NK-92 (cell line): ENCODE measurements around the gene IRF4.

Experiments used
- DNase-seq: peaks from one replicate; lab custom pipeline; 2025; ENCODE audit not compliant: unreplicated experiment; lab: John Stamatoyannopoulos, UW

Gene IRF4

DNA sequence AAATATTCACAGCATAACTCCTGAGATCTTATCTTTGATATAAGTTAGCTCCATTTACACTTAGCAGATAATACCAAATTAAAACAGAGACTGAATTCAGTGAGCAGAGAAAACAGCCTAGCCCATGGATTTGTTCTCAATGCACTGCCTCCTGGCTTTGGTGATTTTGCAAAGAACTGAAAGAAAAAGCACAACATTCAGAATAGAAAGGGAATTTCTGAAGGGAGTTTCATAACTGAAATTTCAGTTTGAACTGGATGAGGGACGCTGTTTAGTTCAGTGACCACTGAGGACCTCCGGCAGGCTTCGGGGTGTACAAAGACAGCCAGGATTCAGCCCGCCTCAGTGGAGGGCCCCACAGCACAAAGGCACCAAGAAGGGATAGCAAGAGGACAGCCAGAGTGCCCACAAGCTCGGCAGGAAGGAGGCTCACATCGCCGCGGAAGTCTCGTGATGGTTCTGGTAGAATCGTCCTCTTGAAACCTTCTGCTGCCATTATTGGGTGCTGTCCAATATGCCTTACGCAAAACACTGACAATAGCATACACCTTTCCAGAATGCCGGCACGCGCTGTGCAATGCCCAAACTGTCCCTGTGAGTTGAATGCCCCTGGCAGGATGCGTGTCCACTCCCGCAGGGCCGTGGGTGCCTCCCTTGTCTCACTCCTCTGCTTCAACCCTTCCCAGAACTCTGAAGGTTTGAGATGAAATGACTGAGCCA lies 9.7 kb upstream of the IRF4 start:
- DNase-seq = no peak

DNA sequence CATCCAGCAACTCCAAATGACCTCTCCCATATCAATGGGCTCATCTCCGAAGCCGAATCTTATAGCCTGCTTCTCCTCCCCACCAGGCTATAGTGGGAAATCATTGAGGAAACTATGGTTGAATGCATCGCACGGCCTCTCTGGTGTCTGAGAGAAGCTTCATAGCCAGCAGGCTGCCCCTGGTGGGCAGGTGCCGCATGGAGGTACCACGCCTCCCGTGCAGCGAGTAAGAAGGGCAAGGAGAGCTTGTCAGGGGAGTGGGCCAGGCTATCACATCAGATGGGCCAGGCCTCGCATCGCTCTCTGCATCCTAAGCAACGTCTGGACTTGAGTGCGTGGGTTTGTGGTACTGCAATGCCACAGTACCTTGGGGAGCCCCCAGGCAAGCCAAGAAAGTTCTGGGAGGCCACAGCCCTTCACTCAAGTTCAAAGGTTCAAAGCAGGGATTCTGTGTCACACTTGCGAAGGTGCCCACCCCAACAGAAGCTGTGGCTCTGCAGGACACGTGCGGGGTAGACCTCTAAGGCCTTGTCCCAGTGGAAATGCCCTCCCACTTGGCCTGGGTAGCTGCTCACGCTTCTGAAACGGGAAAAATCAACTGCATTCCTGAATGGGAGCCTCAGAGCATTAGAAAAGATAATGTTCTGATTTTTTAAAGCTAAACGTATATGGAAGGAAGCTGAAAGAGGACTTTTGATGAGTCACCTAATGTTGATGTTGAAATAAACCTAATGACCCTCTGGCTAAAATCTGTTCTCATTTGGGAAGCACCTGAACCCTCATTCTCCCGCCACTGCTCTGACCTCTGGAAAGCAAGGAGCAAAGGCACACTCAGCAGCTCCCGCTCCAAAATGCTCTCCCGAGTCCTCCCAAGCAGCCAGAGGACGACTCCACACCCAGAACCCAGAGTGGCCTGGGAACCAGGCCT lies 8.4 kb upstream of the IRF4 start:
- no peak for DNase-seq

DNA sequence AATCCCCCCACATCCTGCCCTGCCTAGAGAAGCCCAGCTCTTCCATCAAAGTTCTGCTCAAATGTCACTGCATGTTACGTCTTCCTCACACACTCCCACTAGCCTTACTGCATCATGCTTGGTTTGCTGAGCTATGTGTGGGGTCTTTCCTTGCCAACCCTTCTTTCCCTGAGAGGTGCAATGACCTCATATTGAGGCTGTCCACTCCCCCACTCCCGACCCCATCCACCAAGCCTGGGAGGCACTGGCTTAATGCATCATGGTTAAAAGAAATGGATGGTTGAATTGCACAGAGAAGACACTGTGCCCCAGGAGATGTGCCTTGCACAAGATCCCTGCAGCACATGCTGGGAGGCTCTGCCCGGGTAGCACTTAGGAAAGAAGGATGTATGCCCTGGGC lies 7.7 kb upstream of the IRF4 start:
- DNase-seq = no peak

DNA sequence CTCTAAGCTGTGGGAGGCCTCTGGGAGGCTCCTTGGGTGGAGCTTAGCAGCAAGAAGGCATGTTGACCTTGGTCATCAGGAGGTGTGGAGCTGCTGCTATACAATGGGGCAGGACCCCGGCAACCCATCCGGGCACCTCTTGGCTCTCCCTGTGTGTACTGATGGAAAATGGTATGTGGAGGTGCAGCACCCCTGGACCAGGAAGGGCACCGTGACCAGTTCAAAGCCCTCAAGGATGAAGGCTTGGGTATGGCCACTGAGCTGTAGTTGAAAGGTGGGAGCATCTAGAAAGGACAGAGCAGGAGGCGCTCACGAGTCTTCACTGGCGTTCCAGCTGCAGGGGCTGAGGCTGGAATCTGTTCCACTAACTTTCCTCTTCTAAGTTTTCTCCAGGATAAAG lies 6.7 kb upstream of the IRF4 start:
- DNase-seq = no peak

DNA sequence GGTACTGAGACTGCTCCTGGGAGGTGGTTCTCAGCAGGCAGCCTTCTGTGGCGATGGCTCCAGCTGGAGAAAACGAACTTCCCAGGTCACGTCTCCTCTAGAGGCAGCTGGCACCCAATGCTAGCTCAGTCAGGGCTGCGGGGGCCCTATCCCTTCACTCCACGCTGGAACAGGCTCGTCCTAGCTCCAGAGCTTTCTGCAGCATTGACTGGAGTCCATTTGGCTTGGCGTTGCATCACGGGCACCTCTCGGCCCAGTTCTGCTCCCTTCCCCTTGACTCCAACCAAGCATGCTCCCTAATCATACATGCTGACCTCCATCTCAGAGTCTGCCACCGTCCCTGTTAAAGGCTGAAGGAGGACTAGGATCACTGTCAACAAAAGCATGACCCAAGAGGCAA lies 5.9 kb upstream of the IRF4 start:
- no peak for DNase-seq

DNA sequence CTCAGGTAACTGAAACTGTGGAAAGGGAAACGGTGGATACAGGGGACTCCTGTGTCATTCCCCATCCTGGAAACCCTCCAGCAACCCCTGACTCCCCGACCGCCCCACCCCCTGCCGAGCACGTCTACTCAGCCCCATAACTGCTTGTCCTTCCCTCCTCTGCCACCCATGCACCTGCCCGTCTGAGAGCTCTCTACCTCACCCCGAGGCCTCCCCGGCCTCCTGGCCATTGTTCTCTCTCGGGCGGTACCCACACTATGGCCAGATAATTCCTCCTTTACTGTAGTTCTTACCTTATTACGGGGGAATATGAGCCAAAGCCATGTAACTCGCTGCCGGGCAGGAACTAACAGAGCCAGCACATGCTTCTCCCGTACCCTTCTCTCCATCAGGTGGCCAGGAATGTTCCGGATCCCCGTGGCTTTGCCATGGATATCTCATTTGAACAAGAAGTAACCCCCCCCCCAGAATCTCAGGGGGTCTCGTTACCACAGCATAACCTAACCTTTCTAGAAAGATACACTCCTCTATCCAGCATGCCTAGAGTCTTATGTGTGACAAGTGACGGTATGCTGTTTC lies 4.8 kb upstream of the IRF4 start:
- DNase-seq = no peak

DNA sequence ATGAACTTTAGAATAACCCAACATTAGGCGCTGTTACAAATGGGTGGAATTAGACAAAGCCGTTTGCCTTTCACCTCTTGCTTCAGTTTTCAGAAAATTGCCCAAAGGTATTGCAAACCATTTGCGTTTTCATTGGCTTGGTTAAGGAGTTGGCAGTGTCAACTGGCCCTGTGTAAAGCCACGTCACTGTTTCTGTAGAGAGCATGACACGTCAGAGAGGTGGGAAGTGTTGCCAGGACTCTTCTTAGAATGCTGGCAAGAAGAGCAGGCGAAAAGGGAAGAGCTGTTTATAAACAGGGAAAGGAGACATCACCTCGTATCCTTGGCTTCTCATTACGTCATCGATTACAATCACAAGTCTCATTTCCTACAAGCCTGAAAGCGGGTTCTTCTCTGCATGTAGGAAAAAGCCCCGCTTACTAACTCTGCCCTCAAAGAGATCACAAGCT lies 4.2 kb upstream of the IRF4 start:
- no peak for DNase-seq

DNA sequence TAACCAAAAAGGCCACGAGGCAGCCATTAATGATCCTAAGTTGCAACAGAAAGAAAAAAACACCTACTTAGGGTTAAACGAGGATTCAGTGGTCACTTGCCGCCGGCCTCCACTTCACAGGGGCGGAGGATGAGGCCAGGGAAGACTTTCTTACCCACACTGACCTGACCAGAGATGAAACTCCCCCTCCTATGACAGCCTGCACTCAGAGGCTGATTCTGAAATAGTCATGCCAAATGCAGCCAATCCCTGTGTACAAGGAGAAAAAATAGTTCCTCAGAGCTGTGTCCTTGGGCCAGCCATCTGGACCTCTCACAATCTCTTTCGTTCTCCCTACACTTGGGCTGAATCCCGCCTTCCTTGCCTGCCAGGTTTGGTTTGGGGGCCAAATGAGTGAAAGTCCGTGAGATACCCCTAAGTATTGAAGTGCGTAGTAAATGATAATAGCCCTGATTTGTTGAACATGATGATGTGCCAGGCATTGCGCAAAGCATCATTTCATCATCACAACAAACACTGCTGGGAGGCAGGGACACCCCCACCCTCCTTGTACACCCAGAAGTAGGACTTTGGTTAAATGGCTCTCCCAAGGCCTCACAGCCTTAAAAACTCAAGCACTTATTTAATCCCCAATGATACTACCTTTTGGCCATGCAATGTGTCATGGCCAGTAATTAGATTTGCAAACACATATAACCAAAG lies 3.2 kb upstream of the IRF4 start:
- DNase-seq = no peak

DNA sequence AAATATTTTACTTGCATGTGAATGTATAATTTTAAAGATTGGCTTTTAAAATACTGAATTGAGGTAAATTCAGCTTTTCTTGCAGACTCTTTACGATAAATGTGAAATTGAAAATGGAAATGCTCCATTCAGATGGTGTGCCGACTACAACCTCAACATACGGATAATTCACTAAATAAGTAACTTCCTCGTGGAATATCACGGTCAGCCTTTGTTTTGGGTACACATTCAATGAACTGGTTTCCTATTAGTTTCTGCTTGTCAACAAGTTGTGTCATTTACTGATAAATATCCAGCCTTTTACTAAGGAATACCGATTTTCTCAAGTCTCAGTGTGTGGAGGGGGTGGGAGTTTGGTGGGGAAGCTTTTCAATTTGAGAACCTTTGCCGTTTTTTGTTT lies 2.4 kb upstream of the IRF4 start:
- DNase-seq = no peak

DNA sequence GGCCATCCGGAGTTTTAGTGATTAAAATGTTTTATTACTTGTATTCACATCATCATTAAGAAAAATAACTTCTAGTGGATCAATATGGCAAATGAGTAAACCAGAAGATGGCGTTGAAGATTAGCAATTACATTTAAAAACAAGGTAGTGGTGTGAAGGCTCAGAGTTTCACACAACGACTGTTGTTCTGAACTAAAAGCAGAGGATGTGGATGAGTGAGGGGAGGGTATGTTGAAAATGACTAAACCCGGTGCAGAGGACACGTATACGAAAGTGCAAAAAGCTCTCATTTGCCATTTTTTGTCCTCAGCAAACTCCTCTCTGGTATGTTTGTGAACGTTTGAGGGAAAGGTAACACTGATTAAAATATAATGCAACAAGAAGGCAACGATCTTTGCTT lies 1.9 kb upstream of the IRF4 start:
- DNase-seq = no peak

DNA sequence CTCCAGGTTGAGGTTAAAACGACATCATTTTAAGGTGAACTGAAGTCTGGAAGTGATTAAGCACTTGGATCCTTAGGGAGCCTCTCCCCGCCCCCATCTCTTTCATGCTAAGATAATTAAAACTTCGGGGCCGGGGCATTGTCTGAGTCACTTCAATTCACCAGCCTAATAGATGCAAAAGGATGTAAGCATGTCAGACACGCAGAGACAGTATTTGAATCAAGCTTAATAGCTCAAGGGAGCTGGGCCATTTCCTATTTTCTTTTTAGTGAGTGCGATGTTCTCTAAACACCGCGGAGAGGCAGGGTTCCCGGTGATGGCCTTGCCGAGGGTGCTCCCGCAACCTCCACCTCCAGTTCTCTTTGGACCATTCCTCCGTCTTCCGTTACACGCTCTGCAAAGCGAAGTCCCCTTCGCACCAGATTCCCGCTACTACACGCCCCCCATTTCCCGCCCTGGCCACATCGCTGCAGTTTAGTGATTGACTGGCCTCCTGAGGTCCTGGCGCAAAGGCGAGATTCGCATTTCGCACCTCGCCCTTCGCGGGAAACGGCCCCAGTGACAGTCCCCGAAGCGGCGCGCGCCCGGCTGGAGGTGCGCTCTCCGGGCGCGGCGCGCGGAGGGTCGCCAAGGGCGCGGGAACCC lies 516 bp upstream of the IRF4 start:
- no peak for DNase-seq

DNA sequence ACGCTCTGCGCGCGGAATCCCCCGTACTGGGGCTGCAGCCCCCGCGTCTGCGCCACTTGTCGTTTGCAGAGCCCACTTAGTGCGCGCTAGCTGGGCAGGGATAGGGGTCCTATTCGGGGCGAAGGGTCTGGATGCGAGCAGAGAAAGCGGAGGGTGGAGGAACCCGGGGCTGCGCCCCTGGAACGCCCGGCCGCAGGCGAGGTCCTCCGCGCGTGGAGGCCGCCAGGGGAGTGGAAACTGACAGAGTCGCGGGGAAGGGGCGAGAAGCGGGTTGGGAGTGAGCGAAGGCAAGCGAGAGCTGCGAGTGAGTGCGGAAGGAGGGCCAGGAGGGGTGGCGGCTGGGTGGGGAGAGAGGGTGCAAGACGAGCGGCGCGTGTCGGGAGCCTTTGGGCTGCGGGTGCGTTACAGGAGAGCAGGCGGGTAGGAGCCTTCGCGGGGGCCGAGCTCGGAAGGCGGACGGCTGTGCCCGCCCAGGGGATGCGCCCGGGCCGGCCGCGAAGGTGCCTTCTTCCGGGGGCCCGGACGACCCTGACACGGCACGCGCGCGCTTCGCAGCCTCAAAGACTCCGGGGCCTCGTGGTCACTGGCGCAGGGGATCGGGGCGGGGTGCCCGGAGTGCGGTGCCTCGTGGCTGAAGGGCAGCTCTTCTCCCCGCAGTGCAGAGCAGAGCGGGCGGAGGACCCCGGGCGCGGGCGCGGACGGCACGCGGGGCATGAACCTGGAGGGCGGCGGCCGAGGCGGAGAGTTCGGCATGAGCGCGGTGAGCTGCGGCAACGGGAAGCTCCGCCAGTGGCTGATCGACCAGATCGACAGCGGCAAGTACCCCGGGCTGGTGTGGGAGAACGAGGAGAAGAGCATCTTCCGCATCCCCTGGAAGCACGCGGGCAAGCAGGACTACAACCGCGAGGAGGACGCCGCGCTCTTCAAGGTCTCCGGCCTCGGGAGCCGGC lies 1.2 kb downstream of the IRF4 start:
- no peak for DNase-seq

DNA sequence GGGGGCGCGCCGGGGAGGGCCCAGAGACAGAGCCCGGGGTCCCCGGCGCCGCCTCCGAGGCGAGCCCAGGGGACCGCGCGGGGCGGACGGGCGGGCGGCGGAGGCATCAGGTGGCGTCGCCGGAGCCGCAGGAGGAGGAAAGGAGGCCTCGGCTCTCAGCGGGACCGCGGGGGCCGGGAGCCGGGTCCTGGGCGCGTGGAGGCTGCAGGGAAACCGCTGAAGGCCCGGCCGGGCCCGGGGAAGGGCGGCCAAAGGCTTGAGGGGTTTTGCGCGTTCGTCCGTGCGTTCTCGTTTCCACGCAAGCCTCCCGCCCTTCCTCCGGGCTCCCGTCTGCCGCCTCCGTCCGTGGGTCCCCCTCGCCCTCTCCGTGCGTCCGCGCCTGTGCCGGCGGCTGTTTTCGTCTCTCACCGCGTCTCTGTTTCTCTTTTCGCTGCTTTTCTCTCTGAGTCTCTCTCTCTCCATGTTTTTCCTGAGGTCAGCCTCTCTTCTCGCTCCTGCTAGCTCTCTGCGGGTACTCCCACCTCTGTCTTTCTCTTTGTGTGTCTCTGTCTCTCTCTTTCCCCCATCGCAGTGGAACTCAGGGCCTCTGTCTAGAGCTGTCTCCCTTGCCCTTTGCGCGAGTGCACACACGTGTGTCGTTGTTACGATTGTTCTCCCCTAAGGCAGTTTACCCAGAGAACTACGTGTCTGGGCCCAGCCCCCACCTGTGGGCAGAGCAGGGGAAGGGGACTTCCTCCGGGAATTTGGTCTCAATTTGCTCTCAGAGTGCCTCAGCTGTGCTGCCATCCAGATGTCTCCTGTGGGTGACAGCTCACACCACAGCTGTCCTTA lies 2.1 kb downstream of the IRF4 start:
- DNase-seq = no peak

DNA sequence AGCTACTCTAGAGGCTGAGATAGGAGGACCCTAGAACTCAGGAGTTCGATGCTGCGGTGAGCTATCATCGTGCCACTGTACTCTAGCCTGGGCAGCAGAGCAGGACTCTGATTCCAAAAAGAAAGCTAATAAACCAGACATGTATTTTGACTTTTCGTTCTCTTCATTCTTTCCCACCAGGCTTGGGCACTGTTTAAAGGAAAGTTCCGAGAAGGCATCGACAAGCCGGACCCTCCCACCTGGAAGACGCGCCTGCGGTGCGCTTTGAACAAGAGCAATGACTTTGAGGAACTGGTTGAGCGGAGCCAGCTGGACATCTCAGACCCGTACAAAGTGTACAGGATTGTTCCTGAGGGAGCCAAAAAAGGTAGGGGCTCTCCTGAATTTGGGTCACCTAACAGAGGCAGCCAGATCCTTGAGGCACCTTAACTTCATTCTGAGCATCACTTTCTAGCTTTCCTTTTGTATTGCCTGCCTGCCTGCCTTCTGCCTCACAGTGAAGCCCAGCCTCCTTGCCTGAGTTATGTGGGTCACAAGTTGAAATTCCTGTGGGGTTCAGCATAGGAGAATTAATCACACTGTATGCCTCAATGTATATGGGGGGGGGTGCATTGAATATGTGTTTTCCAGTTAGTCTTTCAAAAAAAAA lies 3.2 kb downstream of the IRF4 start:
- DNase-seq = no peak

DNA sequence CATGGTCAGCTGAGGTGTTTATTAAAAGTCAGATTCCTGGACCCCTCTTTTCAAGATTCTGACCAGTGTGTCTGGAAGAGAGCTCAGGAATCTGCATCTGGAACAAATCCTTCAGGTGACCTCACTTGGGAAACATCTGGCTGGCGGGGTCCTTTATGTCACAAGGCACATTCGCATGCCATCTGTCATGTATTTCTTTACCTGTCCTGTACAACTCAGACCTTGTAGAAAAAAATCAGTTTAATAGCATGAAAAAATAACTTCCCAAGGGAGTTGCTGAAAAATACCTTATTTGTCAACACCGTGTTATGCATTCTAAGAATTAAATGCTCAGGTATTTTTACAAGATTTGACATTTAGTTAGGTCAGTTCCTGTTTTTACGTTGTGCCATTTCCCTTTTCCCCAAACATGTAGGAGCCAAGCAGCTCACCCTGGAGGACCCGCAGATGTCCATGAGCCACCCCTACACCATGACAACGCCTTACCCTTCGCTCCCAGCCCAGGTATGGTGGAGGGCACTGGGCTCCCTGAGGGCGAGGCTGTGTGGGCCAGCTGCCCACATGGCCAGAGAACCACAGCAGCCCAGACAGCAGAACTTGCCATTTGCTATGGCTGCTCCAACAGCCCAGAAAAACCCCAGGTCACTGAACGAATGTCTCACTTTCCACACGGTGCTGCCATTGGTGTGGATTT lies 4.0 kb downstream of the IRF4 start:
- DNase-seq = no peak

DNA sequence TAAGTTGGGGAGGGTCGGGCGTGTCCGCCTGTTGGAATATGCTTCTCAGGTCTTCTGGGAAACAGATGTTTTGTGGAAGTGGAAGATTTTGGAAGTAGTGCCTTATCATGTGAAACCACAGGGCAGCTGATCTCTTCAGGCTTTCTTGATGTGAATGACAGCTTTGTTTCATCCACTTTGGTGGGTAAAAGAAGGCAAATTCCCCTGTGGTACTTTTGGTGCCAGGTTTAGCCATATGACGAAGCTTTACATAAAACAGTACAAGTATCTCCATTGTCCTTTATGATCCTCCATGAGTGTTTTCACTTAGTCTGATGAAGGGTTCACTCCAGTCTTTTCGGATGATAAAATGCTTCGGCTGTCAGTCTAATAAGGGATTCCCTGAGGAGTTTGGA lies 4.6 kb downstream of the IRF4 start:
- no peak for DNase-seq

DNA sequence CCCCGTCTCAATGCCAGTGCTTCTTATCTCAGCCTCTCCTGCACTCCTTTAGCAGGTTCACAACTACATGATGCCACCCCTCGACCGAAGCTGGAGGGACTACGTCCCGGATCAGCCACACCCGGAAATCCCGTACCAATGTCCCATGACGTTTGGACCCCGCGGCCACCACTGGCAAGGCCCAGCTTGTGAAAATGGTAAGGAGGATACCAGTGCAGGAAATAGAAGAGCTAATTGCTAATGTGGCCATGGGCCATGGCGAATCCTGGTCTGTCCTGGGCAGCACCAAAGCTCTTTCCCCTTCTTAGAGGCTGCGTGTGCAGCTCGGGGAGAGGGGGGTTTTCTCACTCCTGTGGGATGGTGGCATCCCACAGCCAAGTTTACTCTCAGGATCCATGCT lies 5.5 kb downstream of the IRF4 start:
- no peak for DNase-seq

DNA sequence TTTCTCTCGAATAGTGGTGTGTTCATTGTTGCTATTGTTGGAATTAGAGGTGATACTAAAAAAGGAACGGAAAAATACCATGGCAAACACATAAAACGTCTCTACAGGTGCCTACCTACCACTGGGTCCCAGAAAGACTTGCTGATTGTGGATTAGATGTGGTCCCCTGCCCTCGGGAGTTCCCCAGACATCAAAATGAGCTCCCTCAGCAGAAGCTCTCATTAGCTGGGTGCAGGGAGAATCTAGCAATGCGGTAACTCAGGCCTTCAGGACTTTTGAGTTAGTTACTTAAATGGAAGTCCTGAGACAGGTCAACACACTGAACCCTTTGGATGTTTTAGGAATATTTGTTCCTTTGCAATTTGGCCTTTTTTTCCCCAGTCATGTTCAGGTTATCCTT lies 6.1 kb downstream of the IRF4 start:
- DNase-seq = no peak
